ENCODE results near the gene SLC22A13. TPM values are rescaled to one million over a fixed set of nuclear protein-coding genes. Genes with fewer than 3 reads are reported as not detected.

SLC22A13 gene
- total RNA-seq, 1 donor from 2014 or later: 0.97 TPM

GRCh38 chr3:38314764-38315487, 49.3 kb downstream of the SLC22A13 start:
- TF ChIP-seq, protein P1, sequence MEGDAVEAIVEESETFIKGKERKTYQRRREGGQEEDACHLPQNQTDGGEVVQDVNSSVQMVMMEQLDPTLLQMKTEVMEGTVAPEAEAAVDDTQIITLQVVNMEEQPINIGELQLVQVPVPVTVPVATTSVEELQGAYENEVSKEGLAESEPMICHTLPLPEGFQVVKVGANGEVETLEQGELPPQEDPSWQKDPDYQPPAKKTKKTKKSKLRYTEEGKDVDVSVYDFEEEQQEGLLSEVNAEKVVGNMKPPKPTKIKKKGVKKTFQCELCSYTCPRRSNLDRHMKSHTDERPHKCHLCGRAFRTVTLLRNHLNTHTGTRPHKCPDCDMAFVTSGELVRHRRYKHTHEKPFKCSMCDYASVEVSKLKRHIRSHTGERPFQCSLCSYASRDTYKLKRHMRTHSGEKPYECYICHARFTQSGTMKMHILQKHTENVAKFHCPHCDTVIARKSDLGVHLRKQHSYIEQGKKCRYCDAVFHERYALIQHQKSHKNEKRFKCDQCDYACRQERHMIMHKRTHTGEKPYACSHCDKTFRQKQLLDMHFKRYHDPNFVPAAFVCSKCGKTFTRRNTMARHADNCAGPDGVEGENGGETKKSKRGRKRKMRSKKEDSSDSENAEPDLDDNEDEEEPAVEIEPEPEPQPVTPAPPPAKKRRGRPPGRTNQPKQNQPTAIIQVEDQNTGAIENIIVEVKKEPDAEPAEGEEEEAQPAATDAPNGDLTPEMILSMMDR (IDR thresholded peaks at IDR 0.05): no peak
- no peak for DNase-seq (ENCODE audit: low spot score)
- H3K36me3 Mint-ChIP-seq (ENCODE audit: low read depth): peaks cover 12% of the 10 kb centered on the region
- no peaks in the 10 kb centered on the region for H3K9me3 Mint-ChIP-seq (ENCODE audit: low read depth)
- no peak overlapping the region for H3K4me3 Mint-ChIP-seq (ENCODE audit: unreplicated experiment)
- no peaks in the 10 kb centered on the region for H3K27me3 Mint-ChIP-seq (ENCODE audit: low read depth)
- no peaks in the 10 kb centered on the region for H3K4me1 Mint-ChIP-seq (ENCODE audit: low read depth)
- no peak overlapping the region for H3K27ac Mint-ChIP-seq (ENCODE audit: unreplicated experiment)

GRCh38 chr3:38315488-38316230, 50.0 kb downstream of the SLC22A13 start:
- H3K27me3 Mint-ChIP-seq (ENCODE audit: low read depth): no peaks in the 10 kb centered on the region
- no peak for DNase-seq (ENCODE audit: low spot score)
- H3K4me3 Mint-ChIP-seq (ENCODE audit: unreplicated experiment): no peak overlapping the region
- H3K9me3 Mint-ChIP-seq (ENCODE audit: low read depth): no peaks in the 10 kb centered on the region
- peaks cover 15% of the 10 kb centered on the region for H3K36me3 Mint-ChIP-seq (ENCODE audit: low read depth)
- TF ChIP-seq, protein P1 (IDR thresholded peaks at IDR 0.05): no peak
- H3K27ac Mint-ChIP-seq (ENCODE audit: unreplicated experiment): no peak overlapping the region
- no peaks in the 10 kb centered on the region for H3K4me1 Mint-ChIP-seq (ENCODE audit: low read depth)

GRCh38 chr3:38316356-38317191, 51.0 kb downstream of the SLC22A13 start:
- no peak for DNase-seq (ENCODE audit: low spot score)
- Mint-ChIP-seq H3K9me3 (ENCODE audit: low read depth) (no peaks in the 10 kb centered on the region), H3K36me3 (ENCODE audit: low read depth) (peaks cover 14% of the 10 kb centered on the region), H3K4me1 (ENCODE audit: low read depth) (no peaks in the 10 kb centered on the region), H3K4me3 (ENCODE audit: unreplicated experiment) (no peak overlapping the region), H3K27me3 (ENCODE audit: low read depth) (no peaks in the 10 kb centered on the region), H3K27ac (ENCODE audit: unreplicated experiment) (no peak overlapping the region)
- TF ChIP-seq, protein P1 (IDR thresholded peaks at IDR 0.05): no peak

DNA sequence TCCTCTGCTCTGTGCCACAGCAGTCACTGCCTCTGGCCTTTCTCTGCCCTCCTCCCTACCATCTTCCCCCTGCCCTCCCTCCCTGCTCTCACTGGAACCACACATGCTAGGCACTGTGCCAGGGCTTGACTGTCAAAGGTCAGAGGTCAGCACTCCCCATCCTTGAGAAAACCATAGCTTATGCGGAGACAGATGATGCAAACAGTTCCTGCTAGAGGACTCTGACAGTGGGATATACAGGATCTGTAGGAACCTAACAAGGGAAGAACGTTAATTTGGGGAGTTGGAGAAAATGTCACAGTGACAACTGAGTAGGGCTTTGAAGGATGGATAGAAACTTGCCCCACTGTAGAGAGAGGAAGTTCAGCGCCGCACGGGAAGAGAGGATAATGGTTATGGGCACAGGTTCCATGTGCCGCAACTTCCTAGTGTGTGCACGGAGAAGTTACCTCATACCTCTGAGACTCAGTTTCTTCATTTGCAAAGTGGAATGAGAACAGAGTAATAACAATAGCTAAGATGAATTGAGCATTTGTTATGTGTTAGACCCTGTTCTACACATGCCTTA, 51.7 kb downstream of the SLC22A13 start:
- no peak overlapping the region for H3K27ac Mint-ChIP-seq (ENCODE audit: unreplicated experiment)
- H3K27me3 Mint-ChIP-seq (ENCODE audit: low read depth): no peaks in the 10 kb centered on the region
- peaks cover 12% of the 10 kb centered on the region for H3K36me3 Mint-ChIP-seq (ENCODE audit: low read depth)
- no peak for DNase-seq (ENCODE audit: low spot score)
- H3K4me3 Mint-ChIP-seq (ENCODE audit: unreplicated experiment): no peak overlapping the region
- no peaks in the 10 kb centered on the region for H3K9me3 Mint-ChIP-seq (ENCODE audit: low read depth)
- TF ChIP-seq, protein P1 (IDR thresholded peaks at IDR 0.05): no peak
- no peaks in the 10 kb centered on the region for H3K4me1 Mint-ChIP-seq (ENCODE audit: low read depth)
